GM19023 (cell line): Measurements from ENCODE around the gene FAM81B.

Experiments used
- ATAC-seq: cut with Tn5 transposase; IDR thresholded peaks from one replicate; pipeline ENCODE4 v1.9.1; 2021; ENCODE audit warnings: mild to moderate bottlenecking, moderate library complexity; ENCODE audit not compliant: unreplicated experiment

FAM81B gene

GRCh38 chr5:95398989-95399388 is 7.8 kb downstream of the FAM81B start:
- ATAC-seq = no peak

- no peak for ATAC-seq
These were observed 10.5 kb downstream of the FAM81B start for GRCh38 chr5:95401626-95402025.

GRCh38 chr5:95403996-95404395 is 12.8 kb downstream of the FAM81B start:
- no peak for ATAC-seq

GRCh38 chr5:95406426-95407090 is 15.4 kb downstream of the FAM81B start:
- no peak for ATAC-seq

- no peak for ATAC-seq
These were observed 19.1 kb downstream of the FAM81B start for GRCh38 chr5:95410279-95410678.

- no peak for ATAC-seq
These were observed 20.3 kb downstream of the FAM81B start for GRCh38 chr5:95411474-95411873.

- ATAC-seq = no peak
These were observed 23.3 kb downstream of the FAM81B start for GRCh38 chr5:95414451-95414850.

GRCh38 chr5:95417971-95418370 is 26.8 kb downstream of the FAM81B start:
- ATAC-seq = no peak

- ATAC-seq = no peak
These were observed 31.7 kb downstream of the FAM81B start for GRCh38 chr5:95422838-95423237.

GRCh38 chr5:95424016-95424415 is 32.9 kb downstream of the FAM81B start:
- peak; percentile 43 for ATAC-seq

- ATAC-seq = peak; percentile 67
These were observed 33.4 kb downstream of the FAM81B start for GRCh38 chr5:95424526-95424925.

GRCh38 chr5:95426227-95426626 is 35.1 kb downstream of the FAM81B start:
- no peak for ATAC-seq

- no peak for ATAC-seq
These were observed 41.6 kb downstream of the FAM81B start for GRCh38 chr5:95432779-95433178.

GRCh38 chr5:95439801-95440493 is 48.8 kb downstream of the FAM81B start:
- ATAC-seq = no peak

GRCh38 chr5:95440825-95441224 is 49.7 kb downstream of the FAM81B start:
- ATAC-seq = no peak

- ATAC-seq = no peak
These were observed 50.5 kb downstream of the FAM81B start for GRCh38 chr5:95441636-95442035.

- ATAC-seq = no peak
These were observed 54.3 kb downstream of the FAM81B start for GRCh38 chr5:95445442-95445841.

- no peak for ATAC-seq
These were observed 54.8 kb downstream of the FAM81B start for GRCh38 chr5:95445995-95446394.

GRCh38 chr5:95446560-95447221 is 55.5 kb downstream of the FAM81B start:
- no peak for ATAC-seq

- no peak for ATAC-seq
These were observed 56.8 kb downstream of the FAM81B start for GRCh38 chr5:95447961-95448360.

- ATAC-seq = no peak
These were observed 57.6 kb downstream of the FAM81B start for GRCh38 chr5:95448789-95449188.

- ATAC-seq = no peak
These were observed 58.3 kb downstream of the FAM81B start for GRCh38 chr5:95449460-95449859.
